ENCODE results near the gene CEL. TPM values are rescaled to one million over a fixed set of nuclear protein-coding genes. Genes with fewer than 3 reads are reported as not detected.
A peak's percentile ranks its signal among the peaks of the same experiment; 100 is the strongest.

Gene CEL
- total RNA-seq, 1 experiment from 2014 or later = 2.8 TPM

DNA sequence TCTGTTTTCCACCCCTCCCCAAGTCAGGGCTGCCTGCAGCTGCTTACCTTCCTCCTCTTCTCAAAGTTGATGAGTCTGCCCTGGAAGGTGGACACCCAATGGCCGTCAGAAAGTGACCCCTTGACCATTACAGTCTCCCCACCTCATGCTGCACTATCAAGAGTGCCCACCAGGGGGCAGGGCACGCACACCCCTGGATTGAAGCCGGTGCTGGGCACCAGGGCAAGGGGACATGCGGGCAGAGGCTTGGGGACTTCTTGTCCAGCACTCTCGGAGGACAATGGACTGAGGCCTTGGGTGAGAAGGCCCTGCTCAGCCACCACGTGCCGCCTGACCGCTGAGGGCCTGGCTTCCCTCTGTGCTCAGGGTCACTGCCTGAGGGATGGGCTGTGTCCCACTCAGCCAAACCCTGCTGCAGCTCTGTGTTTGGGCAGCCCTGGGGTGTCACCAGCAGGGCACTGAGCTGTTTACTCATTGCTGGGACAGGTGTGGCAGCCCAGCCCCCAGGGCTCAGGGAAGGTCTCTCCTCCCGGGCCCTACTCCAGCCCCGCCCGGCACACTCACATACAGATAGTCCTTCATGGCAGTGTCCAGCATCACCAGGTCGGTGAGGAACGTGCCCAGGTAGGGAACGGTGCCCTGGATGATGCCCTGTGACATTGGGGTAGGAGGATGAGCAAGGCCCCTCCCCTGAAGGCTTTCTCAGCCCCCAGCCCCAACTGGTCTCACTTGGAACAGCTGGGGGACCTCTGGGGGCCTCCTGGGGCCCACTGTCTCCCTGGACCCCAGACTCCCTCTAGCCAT is 41.6 kb downstream of the CEL start:
- H3K4me1 ChIP-seq (ENCODE audit: insufficient read depth, low read length, poor library complexity, severe bottlenecking) = no peaks in the 10 kb centered on the region
- H3K27me3 ChIP-seq (replicated peaks; ENCODE audit: insufficient read depth, low read depth, low read length, poor library complexity) = no peaks in the 10 kb centered on the region
- intact Hi-C loops (cut with micrococcal nuclease; ENCODE audit: unreplicated experiment) = loop anchor here (1.0 kb wide), 1 partner anchor 44 kb away; no protein-coding TSS in a partner anchor
- H3K9me3 ChIP-seq (ENCODE audit: low read depth, low read length, poor library complexity, severe bottlenecking) = no peaks in the 10 kb centered on the region
- H3K36me3 ChIP-seq (ENCODE audit: insufficient read depth, low read length, poor library complexity, severe bottlenecking) = peaks cover 81% of the 10 kb centered on the region
- ChIA-PET CTCF (interaction anchor here (1.0 kb wide), 1 partner anchor 41 kb away, joined by 5 read pairs; no protein-coding TSS in a partner anchor), POLR2A (ENCODE audit: low non-redundant PET) (no interaction called here)
- H3K27ac ChIP-seq (ENCODE audit: low read depth, low read length, poor library complexity, severe bottlenecking) = no peak overlapping the region
- no TSS peak for BruUV-seq (replicated peaks)
- peak; percentile 26 for DNase-seq (ENCODE audit: low spot score)
- no peak overlapping the region for H3K4me3 ChIP-seq (ENCODE audit: low read depth, low read length, poor library complexity, severe bottlenecking)
- TF ChIP-seq, protein P1, sequence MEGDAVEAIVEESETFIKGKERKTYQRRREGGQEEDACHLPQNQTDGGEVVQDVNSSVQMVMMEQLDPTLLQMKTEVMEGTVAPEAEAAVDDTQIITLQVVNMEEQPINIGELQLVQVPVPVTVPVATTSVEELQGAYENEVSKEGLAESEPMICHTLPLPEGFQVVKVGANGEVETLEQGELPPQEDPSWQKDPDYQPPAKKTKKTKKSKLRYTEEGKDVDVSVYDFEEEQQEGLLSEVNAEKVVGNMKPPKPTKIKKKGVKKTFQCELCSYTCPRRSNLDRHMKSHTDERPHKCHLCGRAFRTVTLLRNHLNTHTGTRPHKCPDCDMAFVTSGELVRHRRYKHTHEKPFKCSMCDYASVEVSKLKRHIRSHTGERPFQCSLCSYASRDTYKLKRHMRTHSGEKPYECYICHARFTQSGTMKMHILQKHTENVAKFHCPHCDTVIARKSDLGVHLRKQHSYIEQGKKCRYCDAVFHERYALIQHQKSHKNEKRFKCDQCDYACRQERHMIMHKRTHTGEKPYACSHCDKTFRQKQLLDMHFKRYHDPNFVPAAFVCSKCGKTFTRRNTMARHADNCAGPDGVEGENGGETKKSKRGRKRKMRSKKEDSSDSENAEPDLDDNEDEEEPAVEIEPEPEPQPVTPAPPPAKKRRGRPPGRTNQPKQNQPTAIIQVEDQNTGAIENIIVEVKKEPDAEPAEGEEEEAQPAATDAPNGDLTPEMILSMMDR (conservative IDR thresholded peaks at IDR 0.05; ENCODE audit: low read depth, low read length) = peak; percentile 88
- TF ChIP-seq EZH2 (IDR thresholded peaks at IDR 0.05; ENCODE audit: borderline replicate concordance, low read depth, low read length, poor library complexity, severe bottlenecking) = no peak

DNA sequence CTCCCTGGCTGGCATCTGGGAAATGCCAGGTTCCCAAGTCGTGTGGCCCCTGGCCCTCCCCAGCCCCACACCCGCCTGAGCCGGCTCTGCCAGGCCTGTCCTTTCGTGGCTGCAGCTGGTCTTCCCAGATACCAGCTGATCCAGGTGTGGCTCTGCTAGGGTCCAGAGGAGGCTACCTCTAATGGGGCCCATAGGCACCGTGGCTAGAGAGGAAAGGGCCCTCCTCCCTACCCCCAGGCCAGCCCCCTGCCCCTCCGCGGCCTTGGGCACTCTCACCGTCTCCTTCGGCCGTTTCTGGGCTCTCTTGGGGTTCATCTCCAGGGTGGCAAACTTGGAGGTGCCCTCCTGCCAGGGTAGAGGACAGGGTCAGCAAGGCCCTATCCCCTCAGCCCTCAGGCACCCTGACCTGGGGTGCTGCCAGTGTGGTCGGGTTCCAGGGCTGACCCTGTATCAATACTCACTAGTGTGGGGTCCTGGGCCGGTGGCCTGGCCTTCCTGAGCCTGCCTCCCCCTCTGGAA is 42.3 kb downstream of the CEL start:
- ChIA-PET CTCF (interaction anchor here (1.0 kb wide), 1 partner anchor 40 kb away, joined by 5 read pairs; no protein-coding TSS in a partner anchor), POLR2A (ENCODE audit: low non-redundant PET) (no interaction called here)
- TF ChIP-seq, protein P1 (conservative IDR thresholded peaks at IDR 0.05; ENCODE audit: low read depth, low read length) = no peak
- TF ChIP-seq EZH2 (IDR thresholded peaks at IDR 0.05; ENCODE audit: borderline replicate concordance, low read depth, low read length, poor library complexity, severe bottlenecking) = no peak
- H3K4me3 ChIP-seq (ENCODE audit: low read depth, low read length, poor library complexity, severe bottlenecking) = no peak overlapping the region
- no peaks in the 10 kb centered on the region for H3K27me3 ChIP-seq (replicated peaks; ENCODE audit: insufficient read depth, low read depth, low read length, poor library complexity)
- peaks cover 80% of the 10 kb centered on the region for H3K36me3 ChIP-seq (ENCODE audit: insufficient read depth, low read length, poor library complexity, severe bottlenecking)
- H3K4me1 ChIP-seq (ENCODE audit: insufficient read depth, low read length, poor library complexity, severe bottlenecking) = no peaks in the 10 kb centered on the region
- DNase-seq (ENCODE audit: low spot score) = no peak
- BruUV-seq (replicated peaks) = no TSS peak
- H3K27ac ChIP-seq (ENCODE audit: low read depth, low read length, poor library complexity, severe bottlenecking) = no peak overlapping the region
- no peaks in the 10 kb centered on the region for H3K9me3 ChIP-seq (ENCODE audit: low read depth, low read length, poor library complexity, severe bottlenecking)
- intact Hi-C loops (cut with micrococcal nuclease; ENCODE audit: unreplicated experiment) = loop anchor here (1.0 kb wide), 1 partner anchor 43 kb away; no protein-coding TSS in a partner anchor

DNA sequence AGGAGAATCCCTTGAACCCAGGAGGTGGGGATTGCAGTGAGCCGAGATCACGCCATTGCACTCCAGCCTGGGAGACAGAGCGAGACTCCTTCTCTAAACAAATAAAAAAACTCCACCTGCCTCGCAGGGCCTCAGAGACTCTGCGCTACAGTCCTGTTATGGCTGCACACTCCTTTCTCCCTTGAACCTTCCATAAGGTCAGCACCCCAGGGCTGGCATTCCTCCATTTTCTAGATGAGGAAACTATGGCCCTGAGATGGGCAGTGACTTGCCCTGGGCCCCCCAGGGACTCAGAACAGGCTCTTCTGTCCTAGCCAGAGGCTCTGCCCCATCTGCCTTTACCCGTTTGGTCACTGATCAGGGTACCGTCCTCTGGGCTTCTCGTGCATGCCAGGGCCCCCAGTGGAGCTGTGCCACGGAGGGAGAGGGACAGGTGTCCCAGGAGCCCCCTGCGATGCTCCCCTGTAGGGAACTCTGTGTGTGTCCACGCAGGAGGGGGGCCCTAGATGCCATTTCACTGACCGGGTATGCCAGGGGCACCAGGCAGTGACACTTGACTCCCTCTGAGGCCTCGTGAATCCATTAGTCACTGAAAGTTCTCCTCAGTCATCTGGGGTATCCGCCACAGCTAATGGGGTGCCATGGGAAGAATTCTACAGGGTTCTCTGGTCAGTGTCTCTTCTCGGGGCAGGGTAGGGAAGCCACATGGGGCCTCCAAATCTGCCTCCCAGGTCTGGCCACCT is 43.1 kb downstream of the CEL start:
- ChIA-PET POLR2A (ENCODE audit: low non-redundant PET) (no interaction called here), CTCF (no interaction called here)
- BruUV-seq (replicated peaks) = no TSS peak
- intact Hi-C loops (cut with micrococcal nuclease; ENCODE audit: unreplicated experiment) = no loop called here
- Histone ChIP-seq H3K27me3 (replicated peaks; ENCODE audit: insufficient read depth, low read depth, low read length, poor library complexity) (no peaks in the 10 kb centered on the region), H3K27ac (ENCODE audit: low read depth, low read length, poor library complexity, severe bottlenecking) (no peak overlapping the region), H3K4me3 (ENCODE audit: low read depth, low read length, poor library complexity, severe bottlenecking) (no peak overlapping the region), H3K9me3 (ENCODE audit: low read depth, low read length, poor library complexity, severe bottlenecking) (no peaks in the 10 kb centered on the region), H3K36me3 (ENCODE audit: insufficient read depth, low read length, poor library complexity, severe bottlenecking) (peaks cover 80% of the 10 kb centered on the region), H3K4me1 (ENCODE audit: insufficient read depth, low read length, poor library complexity, severe bottlenecking) (no peaks in the 10 kb centered on the region)
- no peak for DNase-seq (ENCODE audit: low spot score)
- no peak for TF ChIP-seq EZH2 (IDR thresholded peaks at IDR 0.05; ENCODE audit: borderline replicate concordance, low read depth, low read length, poor library complexity, severe bottlenecking)
- TF ChIP-seq, protein P1 (conservative IDR thresholded peaks at IDR 0.05; ENCODE audit: low read depth, low read length) = no peak

Measured in A673 (cell line).